ENCODE results near the gene LMCD1. TPM values are rescaled to one million over a fixed set of nuclear protein-coding genes. Genes with fewer than 3 reads are reported as not detected.

The LMCD1 gene
- total RNA-seq, 2 experiments from 2014 or later = 2.1 to 2.2 TPM

DNA sequence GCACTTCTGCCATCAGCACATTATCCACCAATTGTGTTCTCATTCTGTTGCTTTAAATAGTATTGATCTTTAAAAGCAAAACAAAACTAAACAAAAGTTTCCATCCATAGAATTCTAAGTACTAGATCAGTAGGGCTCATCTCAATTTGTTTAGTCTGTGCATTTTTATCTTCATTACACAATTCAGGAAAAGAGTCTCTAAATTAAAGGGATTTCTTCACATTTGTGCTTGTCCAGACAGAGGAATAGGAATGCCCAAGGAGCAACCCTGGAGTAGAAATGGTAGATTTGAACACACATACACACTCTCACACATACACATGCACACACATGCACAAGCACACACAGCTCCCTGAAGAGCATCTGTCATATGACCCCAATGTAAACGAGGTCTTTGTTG lies 21.4 kb downstream of the LMCD1 start:
- Mint-ChIP-seq H3K9me3 (no peaks in the 10 kb centered on the region), H3K4me1 (ENCODE audit: low read depth) (no peaks in the 10 kb centered on the region), H3K4me3 (no peak overlapping the region), H3K27ac (no peak overlapping the region), H3K27me3 (peaks cover 7% of the 10 kb centered on the region), H3K36me3 (ENCODE audit: low read depth) (no peaks in the 10 kb centered on the region)
- no peak for ATAC-seq
- intact Hi-C loops (cut with micrococcal nuclease) = no loop called here
- TF ChIP-seq, protein P1, sequence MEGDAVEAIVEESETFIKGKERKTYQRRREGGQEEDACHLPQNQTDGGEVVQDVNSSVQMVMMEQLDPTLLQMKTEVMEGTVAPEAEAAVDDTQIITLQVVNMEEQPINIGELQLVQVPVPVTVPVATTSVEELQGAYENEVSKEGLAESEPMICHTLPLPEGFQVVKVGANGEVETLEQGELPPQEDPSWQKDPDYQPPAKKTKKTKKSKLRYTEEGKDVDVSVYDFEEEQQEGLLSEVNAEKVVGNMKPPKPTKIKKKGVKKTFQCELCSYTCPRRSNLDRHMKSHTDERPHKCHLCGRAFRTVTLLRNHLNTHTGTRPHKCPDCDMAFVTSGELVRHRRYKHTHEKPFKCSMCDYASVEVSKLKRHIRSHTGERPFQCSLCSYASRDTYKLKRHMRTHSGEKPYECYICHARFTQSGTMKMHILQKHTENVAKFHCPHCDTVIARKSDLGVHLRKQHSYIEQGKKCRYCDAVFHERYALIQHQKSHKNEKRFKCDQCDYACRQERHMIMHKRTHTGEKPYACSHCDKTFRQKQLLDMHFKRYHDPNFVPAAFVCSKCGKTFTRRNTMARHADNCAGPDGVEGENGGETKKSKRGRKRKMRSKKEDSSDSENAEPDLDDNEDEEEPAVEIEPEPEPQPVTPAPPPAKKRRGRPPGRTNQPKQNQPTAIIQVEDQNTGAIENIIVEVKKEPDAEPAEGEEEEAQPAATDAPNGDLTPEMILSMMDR (IDR thresholded peaks at IDR 0.05) = no peak
- no peak for DNase-seq
- ChIA-PET POLR2A (no interaction called here), CTCF (interaction anchor here (1.3 kb wide), 1 partner anchor 21 kb away, joined by 4 read pairs; the partner anchor contains the start of gene LMCD1)

DNA sequence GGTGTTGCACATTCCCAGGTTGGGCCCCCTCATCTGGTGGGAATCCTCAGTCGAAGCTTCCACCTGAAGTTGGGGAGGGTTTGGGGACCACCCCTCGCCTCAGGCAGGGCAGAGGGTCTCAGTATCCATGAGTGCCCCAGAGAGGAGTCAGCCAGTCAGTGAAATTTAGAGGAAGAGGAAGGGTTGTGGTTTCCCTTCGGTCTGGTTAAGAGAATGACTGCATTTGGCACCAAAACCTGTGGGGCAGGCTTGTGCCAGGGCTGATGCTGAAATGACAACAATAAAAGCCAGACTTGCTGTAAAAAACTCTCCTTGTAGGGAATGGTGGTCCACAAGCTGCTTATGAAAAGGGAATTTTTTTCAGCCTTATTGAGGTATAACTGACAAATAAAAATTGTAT lies 22.6 kb downstream of the LMCD1 start:
- no peaks in the 10 kb centered on the region for H3K4me1 Mint-ChIP-seq (ENCODE audit: low read depth)
- no peak overlapping the region for H3K4me3 Mint-ChIP-seq
- ATAC-seq (no peak), DNase-seq (no peak)
- H3K27ac Mint-ChIP-seq = no peak overlapping the region
- POLR2A ChIA-PET = no interaction called here
- TF ChIP-seq, protein P1 (IDR thresholded peaks at IDR 0.05) = no peak
- H3K36me3 Mint-ChIP-seq (ENCODE audit: low read depth) = no peaks in the 10 kb centered on the region
- CTCF ChIA-PET = interaction anchor here (1.3 kb wide), 1 partner anchor 23 kb away, joined by 4 read pairs; the partner anchor contains the start of gene LMCD1
- H3K9me3 Mint-ChIP-seq = no peaks in the 10 kb centered on the region
- intact Hi-C loops (cut with micrococcal nuclease) = no loop called here
- peaks cover 8% of the 10 kb centered on the region for H3K27me3 Mint-ChIP-seq

DNA sequence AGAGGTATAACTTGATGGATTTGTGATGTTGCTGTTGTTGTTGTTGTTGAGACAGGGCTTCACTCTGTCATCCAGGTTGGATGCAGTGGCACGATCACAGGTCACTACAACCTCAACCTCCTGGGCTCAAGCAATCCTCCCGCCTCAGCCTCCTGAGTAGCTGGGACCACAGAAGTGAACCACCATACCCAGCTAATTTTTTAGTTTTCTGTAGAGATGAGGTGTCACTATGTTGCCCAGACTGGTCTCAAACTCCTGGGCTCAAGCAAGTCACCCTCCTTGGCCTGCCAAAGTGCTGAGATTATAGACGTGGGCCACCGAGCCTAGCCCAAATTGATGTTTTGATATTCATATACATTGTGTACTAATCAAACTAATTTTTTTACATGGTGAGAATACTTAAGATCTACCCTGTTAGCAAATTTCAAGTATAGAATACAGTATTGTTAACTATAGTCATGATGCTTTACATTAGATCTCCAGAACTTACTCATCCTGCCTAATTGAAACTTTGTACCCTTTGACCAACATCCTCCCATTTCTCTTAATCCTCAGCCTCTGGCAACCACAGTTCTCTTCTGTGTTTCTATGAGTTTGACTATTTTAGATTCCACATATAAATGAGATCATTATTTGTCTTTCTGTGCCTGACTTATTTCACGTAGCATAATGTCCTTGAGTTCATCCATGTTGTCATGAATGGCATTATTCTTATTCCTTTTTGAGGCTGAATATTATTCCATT lies 23.2 kb downstream of the LMCD1 start:
- ChIA-PET CTCF (no interaction called here), POLR2A (no interaction called here)
- intact Hi-C loops (cut with micrococcal nuclease) = no loop called here
- no peak for ATAC-seq
- H3K4me1 Mint-ChIP-seq (ENCODE audit: low read depth) = no peaks in the 10 kb centered on the region
- no peak for DNase-seq
- TF ChIP-seq, protein P1 (IDR thresholded peaks at IDR 0.05) = no peak
- H3K4me3 Mint-ChIP-seq = no peak overlapping the region
- peaks cover 8% of the 10 kb centered on the region for H3K27me3 Mint-ChIP-seq
- no peak overlapping the region for H3K27ac Mint-ChIP-seq
- no peaks in the 10 kb centered on the region for H3K9me3 Mint-ChIP-seq
- H3K36me3 Mint-ChIP-seq (ENCODE audit: low read depth) = no peaks in the 10 kb centered on the region

DNA sequence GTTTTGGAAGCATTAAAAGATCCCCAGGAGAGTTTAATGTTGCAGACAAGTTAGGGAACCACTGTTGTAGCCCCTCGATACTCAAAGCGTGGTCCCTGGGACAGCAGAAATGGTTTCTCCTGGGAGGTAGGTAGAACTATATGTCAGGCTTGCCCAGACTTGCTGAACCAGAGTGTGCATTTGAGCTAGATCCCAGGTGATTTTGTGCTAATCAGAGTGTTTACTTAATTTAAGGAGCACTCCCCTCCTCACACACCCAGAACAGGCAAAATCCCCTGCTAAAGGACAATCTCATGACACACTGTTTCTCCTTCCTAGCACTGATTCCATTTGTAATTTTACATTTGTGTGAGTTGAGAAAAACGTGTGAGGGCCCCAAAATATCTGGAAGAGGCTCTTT lies 24.3 kb downstream of the LMCD1 start:
- CTCF ChIA-PET = no interaction called here
- Mint-ChIP-seq H3K9me3 (no peaks in the 10 kb centered on the region), H3K4me1 (ENCODE audit: low read depth) (no peaks in the 10 kb centered on the region), H3K36me3 (ENCODE audit: low read depth) (no peaks in the 10 kb centered on the region), H3K4me3 (no peak overlapping the region), H3K27me3 (peaks cover 8% of the 10 kb centered on the region), H3K27ac (no peak overlapping the region)
- ATAC-seq (no peak), DNase-seq (no peak)
- intact Hi-C loops (cut with micrococcal nuclease) = no loop called here
- POLR2A ChIA-PET = no interaction called here
- TF ChIP-seq, protein P1 (IDR thresholded peaks at IDR 0.05) = no peak

DNA sequence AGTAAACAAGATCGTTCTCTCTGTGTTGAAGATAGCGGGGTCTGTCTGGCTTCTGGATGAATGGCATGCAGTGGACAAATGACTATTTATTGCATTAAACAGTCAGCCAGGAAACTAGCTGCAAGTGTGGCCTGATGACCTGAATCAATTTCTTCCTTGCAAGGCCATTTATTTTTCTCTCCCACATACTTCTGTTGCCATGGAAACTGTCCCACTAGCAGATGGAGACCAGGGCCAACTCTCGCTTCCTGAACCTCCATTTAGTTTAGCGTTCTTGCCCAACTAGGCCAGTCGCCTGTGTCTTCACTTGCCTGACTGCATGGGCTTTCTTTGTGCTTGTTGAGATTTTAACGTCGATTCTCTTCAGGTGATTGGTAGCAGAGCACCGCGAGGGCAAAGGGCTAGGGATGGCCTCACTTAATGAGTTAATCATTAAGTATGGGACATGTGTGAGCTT lies 27.6 kb downstream of the LMCD1 start:
- intact Hi-C loops (cut with micrococcal nuclease) = no loop called here
- POLR2A ChIA-PET = no interaction called here
- DNase-seq = no peak

More for the DNA sequence above, 27.6 kb downstream of the LMCD1 start:
- H3K9me3 Mint-ChIP-seq = no peaks in the 10 kb centered on the region
- no peak for ATAC-seq
- no peaks in the 10 kb centered on the region for H3K36me3 Mint-ChIP-seq (ENCODE audit: low read depth)
- H3K4me1 Mint-ChIP-seq (ENCODE audit: low read depth) = no peaks in the 10 kb centered on the region
- no peak overlapping the region for H3K4me3 Mint-ChIP-seq
- TF ChIP-seq, protein P1 (IDR thresholded peaks at IDR 0.05) = no peak
- peaks cover 5% of the 10 kb centered on the region for H3K27me3 Mint-ChIP-seq
- H3K27ac Mint-ChIP-seq = no peak overlapping the region
- CTCF ChIA-PET = no interaction called here
